ENCODE measurements around the gene TET3.

Gene TET3

GRCh38 chr2:73998451-73998850 lies 13.7 kb downstream of the TET3 start:
- no peaks in the 10 kb centered on the region for H3F3A ChIP-seq (ENCODE audit: control insufficient read depth, insufficient read depth)
- peaks cover 16% of the 10 kb centered on the region for H3K36me3 ChIP-seq (ENCODE audit: control insufficient read depth, low read length)
- H3K9me2 ChIP-seq (replicated peaks; ENCODE audit: control insufficient read depth, low read length), result no peaks in the 10 kb centered on the region
- no peak overlapping the region for H3K4me2 ChIP-seq (ENCODE audit: low read length)
- peaks cover 58% of the 10 kb centered on the region for H4K20me1 ChIP-seq (ENCODE audit: control insufficient read depth, insufficient read depth, low read depth, low read length)
- H3K4me3 ChIP-seq (ENCODE audit: low read length), result no peak overlapping the region
- no peaks in the 10 kb centered on the region for H3K9me3 ChIP-seq (ENCODE audit: control insufficient read depth, insufficient read depth, low read length)
- no peak for TF ChIP-seq EZH2phosphoT487 (IDR thresholded peaks at IDR 0.05; ENCODE audit: borderline replicate concordance, low read length)
- TF ChIP-seq, protein P1, sequence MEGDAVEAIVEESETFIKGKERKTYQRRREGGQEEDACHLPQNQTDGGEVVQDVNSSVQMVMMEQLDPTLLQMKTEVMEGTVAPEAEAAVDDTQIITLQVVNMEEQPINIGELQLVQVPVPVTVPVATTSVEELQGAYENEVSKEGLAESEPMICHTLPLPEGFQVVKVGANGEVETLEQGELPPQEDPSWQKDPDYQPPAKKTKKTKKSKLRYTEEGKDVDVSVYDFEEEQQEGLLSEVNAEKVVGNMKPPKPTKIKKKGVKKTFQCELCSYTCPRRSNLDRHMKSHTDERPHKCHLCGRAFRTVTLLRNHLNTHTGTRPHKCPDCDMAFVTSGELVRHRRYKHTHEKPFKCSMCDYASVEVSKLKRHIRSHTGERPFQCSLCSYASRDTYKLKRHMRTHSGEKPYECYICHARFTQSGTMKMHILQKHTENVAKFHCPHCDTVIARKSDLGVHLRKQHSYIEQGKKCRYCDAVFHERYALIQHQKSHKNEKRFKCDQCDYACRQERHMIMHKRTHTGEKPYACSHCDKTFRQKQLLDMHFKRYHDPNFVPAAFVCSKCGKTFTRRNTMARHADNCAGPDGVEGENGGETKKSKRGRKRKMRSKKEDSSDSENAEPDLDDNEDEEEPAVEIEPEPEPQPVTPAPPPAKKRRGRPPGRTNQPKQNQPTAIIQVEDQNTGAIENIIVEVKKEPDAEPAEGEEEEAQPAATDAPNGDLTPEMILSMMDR (IDR thresholded peaks at IDR 0.05; ENCODE audit: low read depth, low read length, poor library complexity, severe bottlenecking), result no peak
- no peaks in the 10 kb centered on the region for H3K27me3 ChIP-seq (ENCODE audit: control insufficient read depth, low read length)
- peaks cover 95% of the 10 kb centered on the region for H3K79me2 ChIP-seq (ENCODE audit: control insufficient read depth, low read length)
- peaks cover 24% of the 10 kb centered on the region for H3K4me1 ChIP-seq (ENCODE audit: control insufficient read depth, low read length)
- H3K27ac ChIP-seq (ENCODE audit: low read depth, low read length), result no peak overlapping the region

GRCh38 chr2:73998933-73999332 lies 14.2 kb downstream of the TET3 start:
- H3K4me2 ChIP-seq (ENCODE audit: low read length), result no peak overlapping the region
- H3K27me3 ChIP-seq (ENCODE audit: control insufficient read depth, low read length), result no peaks in the 10 kb centered on the region
- no peaks in the 10 kb centered on the region for H3F3A ChIP-seq (ENCODE audit: control insufficient read depth, insufficient read depth)
- H3K9me3 ChIP-seq (ENCODE audit: control insufficient read depth, insufficient read depth, low read length), result no peaks in the 10 kb centered on the region
- H3K4me1 ChIP-seq (ENCODE audit: control insufficient read depth, low read length), result peaks cover 24% of the 10 kb centered on the region
- no peak overlapping the region for H3K27ac ChIP-seq (ENCODE audit: low read depth, low read length)
- no peaks in the 10 kb centered on the region for H3K9me2 ChIP-seq (replicated peaks; ENCODE audit: control insufficient read depth, low read length)
- no peak for TF ChIP-seq EZH2phosphoT487 (IDR thresholded peaks at IDR 0.05; ENCODE audit: borderline replicate concordance, low read length)
- TF ChIP-seq, protein P1 (IDR thresholded peaks at IDR 0.05; ENCODE audit: low read depth, low read length, poor library complexity, severe bottlenecking), result no peak
- peaks cover 15% of the 10 kb centered on the region for H3K36me3 ChIP-seq (ENCODE audit: control insufficient read depth, low read length)
- H4K20me1 ChIP-seq (ENCODE audit: control insufficient read depth, insufficient read depth, low read depth, low read length), result peaks cover 60% of the 10 kb centered on the region
- H3K4me3 ChIP-seq (ENCODE audit: low read length), result no peak overlapping the region
- H3K79me2 ChIP-seq (ENCODE audit: control insufficient read depth, low read length), result peaks cover 95% of the 10 kb centered on the region

- Histone ChIP-seq H3F3A (ENCODE audit: control insufficient read depth, insufficient read depth) (no peaks in the 10 kb centered on the region), H3K4me1 (ENCODE audit: control insufficient read depth, low read length) (peaks cover 24% of the 10 kb centered on the region), H3K27me3 (ENCODE audit: control insufficient read depth, low read length) (no peaks in the 10 kb centered on the region), H3K27ac (ENCODE audit: low read depth, low read length) (no peak overlapping the region), H3K36me3 (ENCODE audit: control insufficient read depth, low read length) (peaks cover 22% of the 10 kb centered on the region), H3K4me2 (ENCODE audit: low read length) (no peak overlapping the region), H3K4me3 (ENCODE audit: low read length) (no peak overlapping the region), H3K9me3 (ENCODE audit: control insufficient read depth, insufficient read depth, low read length) (no peaks in the 10 kb centered on the region), H3K79me2 (ENCODE audit: control insufficient read depth, low read length) (peaks cover 95% of the 10 kb centered on the region), H3K9me2 (replicated peaks; ENCODE audit: control insufficient read depth, low read length) (no peaks in the 10 kb centered on the region), H4K20me1 (ENCODE audit: control insufficient read depth, insufficient read depth, low read depth, low read length) (peaks cover 63% of the 10 kb centered on the region)
- TF ChIP-seq, protein P1 (IDR thresholded peaks at IDR 0.05; ENCODE audit: low read depth, low read length, poor library complexity, severe bottlenecking), result no peak
- no peak for TF ChIP-seq EZH2phosphoT487 (IDR thresholded peaks at IDR 0.05; ENCODE audit: borderline replicate concordance, low read length)
These were observed 15.3 kb downstream of the TET3 start for GRCh38 chr2:73999881-74000597.
